Naive thymus-derived CD8-positive, alpha-beta T cell (primary cell): ENCODE measurements around the gene STARD3. TPM values are rescaled to one million over a fixed set of nuclear protein-coding genes. Genes with fewer than 3 reads are reported as not detected.

Experiments used
- ATAC-seq, 2 donors: fragments of 150-1000 bp; cut with Tn5 transposase in 1 of 2; sonication (Bioruptor Pico), chemical (Tn5 transposase) in 1 of 2; 1 replicate in 1 of 2; 2 replicates in 1 of 2; pipeline ENCODE4 v1.10.0; 2021; ENCODE audit warnings: mild to moderate bottlenecking in 2 of 2, moderate library complexity in 2 of 2
- POLR2A ChIA-PET: fragments of 350-600 bp; sonication (Branson Sonifier 250); formaldehyde crosslinking; loops from one replicate; lab custom pipeline; 2021; ENCODE audit warnings: antibody characterized with exemption; lab: Charles Lee
- DNase-seq, 10 donors: peaks; one replicate each; pipeline versions ENCODE4 v3.0.0 to v3.0.0-alpha.2; 2020 to 2022
- H3K27ac Mint-ChIP-seq, 10 donors: one replicate each; pipeline ENCODE4 v1.8.0; 2020 to 2022; ENCODE audit warnings: mild to moderate bottlenecking in 10 of 10, mixed read lengths in 10 of 10, moderate library complexity in 4 of 10, inconsistent platforms in 1 of 10
- H3K27me3 Mint-ChIP-seq, 5 donors: one replicate each; pipeline ENCODE4 v1.8.0; 2021 to 2022; ENCODE audit warnings: mixed read lengths in 5 of 5
- H3K36me3 Mint-ChIP-seq, 3 donors: one replicate each; pipeline ENCODE4 v1.8.0; 2020 to 2022; ENCODE audit warnings: mixed read lengths in 3 of 3, mild to moderate bottlenecking in 2 of 3, inconsistent platforms in 1 of 3
- H3K4me1 Mint-ChIP-seq, 4 donors: one replicate each; pipeline ENCODE4 v1.8.0; 2021 to 2022; ENCODE audit warnings: mixed read lengths in 4 of 4
- H3K4me3 Mint-ChIP-seq, 10 donors: one replicate each; pipeline ENCODE4 v1.8.0; 2020 to 2022; ENCODE audit warnings: mild to moderate bottlenecking in 10 of 10, mixed read lengths in 10 of 10, moderate library complexity in 6 of 10, inconsistent platforms in 1 of 10
- H3K9me3 Mint-ChIP-seq, 9 donors: one replicate each; pipeline ENCODE4 v1.8.0; 2020 to 2022; ENCODE audit warnings: mixed read lengths in 9 of 9, mild to moderate bottlenecking in 3 of 9, inconsistent platforms in 1 of 9, moderate library complexity in 1 of 9
- polyA plus RNA-seq, 3 donors: library from polyadenylated mRNA; unstranded; fragments of 300-500 nt; fragmentation: Illumina TruSeq; gene quantifications; one replicate each; pipeline ENCODE4 v1.2.3, GENCODE V29; 2021
- total RNA-seq, 8 experiments: library from RNA in 2 of 8; stranded (reverse) in 2 of 8; gene quantifications; one replicate each; pipeline ENCODE4 v1.2.3 and lab custom pipeline; 2021 to 2026

STARD3 gene
- total and polyA plus RNA-seq, 5 experiments from 2014 or later = 37.4 to 167 (median 51.6) TPM

GRCh38 chr17:39625198-39625785 is 11.7 kb upstream of the STARD3 start:
- Mint-ChIP-seq H3K4me1 (peaks cover 15 to 37% (median 28%) of the 10 kb centered on the region in 4 donors), H3K27me3 (peaks cover 13 to 40% (median 27%) of the 10 kb centered on the region in 5 donors), H3K9me3 (no peaks in the 10 kb centered on the region), H3K36me3 (peaks cover 0 to 4% (median 0%) of the 10 kb centered on the region in 3 donors), H3K4me3 (peak overlapping the region in 3 of 10 donors; percentile 39 to 72 (median 44)), H3K27ac (no peak overlapping the region)
- DNase-seq (no peak), ATAC-seq (no peak)
- POLR2A ChIA-PET = interaction anchor here (0.6 to 1.5 kb wide), 4 partner anchors 17 to 128 kb away, joined by 3 to 4 read pairs (median 3); partner anchors contain the start of gene MIEN1

- Mint-ChIP-seq H3K4me3 (peak within 1 kb of the TSS; percentile 57 to 82 (median 66)), H3K9me3 (no peaks in the 10 kb centered on the region), H3K27ac (peak within 1 kb of the TSS in 1 of 10 donors; percentile 38), H3K36me3 (peaks cover 0 to 4% (median 0%) of the 10 kb centered on the region in 3 donors), H3K4me1 (peaks cover 18 to 43% (median 33%) of the 10 kb centered on the region in 4 donors), H3K27me3 (peaks cover 16 to 49% (median 32%) of the 10 kb centered on the region in 5 donors)
- POLR2A ChIA-PET = interaction anchor here (0.6 to 2.3 kb wide), 7 partner anchors 8 to 127 kb away, joined by 3 to 5 read pairs (median 4); no protein-coding TSS in a partner anchor
- DNase-seq (peak in 1 of 10 donors; percentile 63), ATAC-seq (peak; percentile 15 to 19)
Measured at GRCh38 chr17:39626171-39627046, 10.5 kb upstream of the STARD3 start, which contains the start of gene PPP1R1B. TSS of gene PPP1R1B (plus strand) at chr17:39626952. CDS start at chr17:39627393, 441 bp downstream.

- Mint-ChIP-seq H3K36me3 (peaks cover 0 to 4% (median 0%) of the 10 kb centered on the region in 3 donors), H3K27ac (no peak overlapping the region), H3K27me3 (peaks cover 16 to 57% (median 37%) of the 10 kb centered on the region in 5 donors), H3K4me3 (peak overlapping the region; percentile 28 to 82 (median 64)), H3K9me3 (no peaks in the 10 kb centered on the region), H3K4me1 (peaks cover 18 to 44% (median 31%) of the 10 kb centered on the region in 4 donors)
- ATAC-seq (peak; percentile 30 to 37), DNase-seq (no peak)
- POLR2A ChIA-PET = interaction anchor here (0.6 to 2.3 kb wide), 6 partner anchors 9 to 54 kb away, joined by 3 to 5 read pairs (median 4); no protein-coding TSS in a partner anchor
Measured at GRCh38 chr17:39627047-39627711, 9.8 kb upstream of the STARD3 start.

- no peak for ATAC-seq
- POLR2A ChIA-PET = interaction anchor here (1.0 to 2.3 kb wide), 4 partner anchors 10 to 51 kb away, joined by 3 to 5 read pairs (median 4); no protein-coding TSS in a partner anchor
- Mint-ChIP-seq H3K4me1 (peaks cover 14 to 42% (median 28%) of the 10 kb centered on the region in 4 donors), H3K27me3 (peaks cover 16 to 57% (median 37%) of the 10 kb centered on the region in 5 donors), H3K36me3 (peaks cover 0 to 4% (median 0%) of the 10 kb centered on the region in 3 donors), H3K4me3 (peak overlapping the region in 6 of 10 donors; percentile 11 to 55 (median 30)), H3K9me3 (no peaks in the 10 kb centered on the region), H3K27ac (no peak overlapping the region)
- no peak for DNase-seq
Measured at GRCh38 chr17:39627712-39628516, 9.0 kb upstream of the STARD3 start.

- no peak for ATAC-seq
- Mint-ChIP-seq H3K4me1 (peaks cover 9 to 40% (median 22%) of the 10 kb centered on the region in 4 donors), H3K9me3 (no peaks in the 10 kb centered on the region), H3K27ac (no peak overlapping the region), H3K4me3 (no peak overlapping the region), H3K27me3 (peaks cover 16 to 57% (median 37%) of the 10 kb centered on the region in 5 donors), H3K36me3 (peaks cover 0 to 4% (median 0%) of the 10 kb centered on the region in 3 donors)
- POLR2A ChIA-PET = interaction anchor here (1.5 to 2.3 kb wide), 2 partner anchors 9 to 42 kb away, joined by 3 to 5 read pairs; no protein-coding TSS in a partner anchor
- no peak for DNase-seq
Measured at GRCh38 chr17:39628655-39629493, 8.1 kb upstream of the STARD3 start.

- POLR2A ChIA-PET = no interaction called here
- Mint-ChIP-seq H3K36me3 (peaks cover 0 to 4% (median 0%) of the 10 kb centered on the region in 3 donors), H3K4me3 (no peak overlapping the region), H3K27ac (no peak overlapping the region), H3K9me3 (no peaks in the 10 kb centered on the region), H3K27me3 (peaks cover 16 to 55% (median 35%) of the 10 kb centered on the region in 5 donors), H3K4me1 (peaks cover 13 to 44% (median 23%) of the 10 kb centered on the region in 4 donors)
- ATAC-seq = no peak
- no peak for DNase-seq
Measured at GRCh38 chr17:39629494-39629880, 7.5 kb upstream of the STARD3 start.

- Mint-ChIP-seq H3K9me3 (no peaks in the 10 kb centered on the region), H3K4me1 (peaks cover 13 to 42% (median 24%) of the 10 kb centered on the region in 4 donors), H3K36me3 (peaks cover 0 to 4% (median 0%) of the 10 kb centered on the region in 3 donors), H3K4me3 (no peak overlapping the region), H3K27me3 (peaks cover 16 to 51% (median 31%) of the 10 kb centered on the region in 5 donors), H3K27ac (no peak overlapping the region)
- POLR2A ChIA-PET = no interaction called here
- ATAC-seq = no peak
- no peak for DNase-seq
Measured at GRCh38 chr17:39629898-39630297, 7.0 kb upstream of the STARD3 start.

- ATAC-seq (no peak), DNase-seq (no peak)
- H3K27me3 Mint-ChIP-seq = peaks cover 6 to 36% (median 20%) of the 10 kb centered on the region in 5 donors
- H3K4me1 Mint-ChIP-seq = peaks cover 9 to 38% (median 30%) of the 10 kb centered on the region in 4 donors
- H3K9me3 Mint-ChIP-seq = no peaks in the 10 kb centered on the region
- POLR2A ChIA-PET = no interaction called here
- H3K27ac Mint-ChIP-seq = peak overlapping the region in 2 of 10 donors; percentile 3 to 21
- H3K4me3 Mint-ChIP-seq = peak overlapping the region in 1 of 10 donors; percentile 11
- no peaks in the 10 kb centered on the region for H3K36me3 Mint-ChIP-seq
Measured at GRCh38 chr17:39631403-39631802, 5.5 kb upstream of the STARD3 start.

- POLR2A ChIA-PET = interaction anchor here (4.1 kb wide), 1 partner anchor 10 kb away, joined by 15 read pairs; no protein-coding TSS in a partner anchor
- H3K4me3 Mint-ChIP-seq = peak overlapping the region in 1 of 10 donors; percentile 45
- H3K27ac Mint-ChIP-seq = peak overlapping the region in 3 of 10 donors; percentile 25 to 76 (median 33)
- peaks cover 6 to 31% (median 15%) of the 10 kb centered on the region in 5 donors for H3K27me3 Mint-ChIP-seq
- no peaks in the 10 kb centered on the region for H3K36me3 Mint-ChIP-seq
- DNase-seq (no peak), ATAC-seq (no peak)
- H3K4me1 Mint-ChIP-seq = peaks cover 9 to 36% (median 29%) of the 10 kb centered on the region in 4 donors
- H3K9me3 Mint-ChIP-seq = no peaks in the 10 kb centered on the region
Measured at GRCh38 chr17:39632153-39632941, 4.6 kb upstream of the STARD3 start.
